MM.1S (cell line): ENCODE measurements around the gene MESD.

Source experiments
- EZH2phosphoT487 ChIP-seq: fragments of 300-600 bp; sonication (generic); IDR thresholded peaks from 2 replicates; pipeline ENCODE4 v1.6.1; 2018; ENCODE audit warnings: antibody characterized with exemption, low read length
- TF ChIP-seq, protein P1 (sequence below): fragments of 300-600 bp; sonication (generic); IDR thresholded peaks from 2 replicates; pipeline ENCODE4 v1.5.1; 2016; ENCODE audit warnings: antibody characterized with exemption, low read length, mixed read lengths

DNA sequence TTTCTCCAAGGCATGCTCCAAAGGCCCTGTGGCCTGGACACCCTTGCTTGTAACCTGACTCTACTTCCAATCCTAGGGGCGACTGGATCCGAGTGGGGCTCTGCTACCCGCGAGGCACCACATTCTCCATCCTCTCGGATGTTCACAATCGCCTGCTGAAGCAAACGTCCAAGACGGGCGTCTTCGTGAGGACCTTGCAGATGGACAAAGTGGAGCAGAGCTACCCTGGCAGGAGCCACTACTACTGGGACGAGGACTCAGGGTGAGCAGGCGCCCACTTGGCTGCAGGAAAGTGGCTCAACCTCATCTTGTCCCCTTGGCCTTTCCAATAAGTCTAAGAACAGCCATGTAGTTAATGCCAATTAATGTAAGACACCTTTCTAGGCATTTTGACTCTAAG lies 51.9 kb downstream of the MESD start:
- TF ChIP-seq, protein P1, sequence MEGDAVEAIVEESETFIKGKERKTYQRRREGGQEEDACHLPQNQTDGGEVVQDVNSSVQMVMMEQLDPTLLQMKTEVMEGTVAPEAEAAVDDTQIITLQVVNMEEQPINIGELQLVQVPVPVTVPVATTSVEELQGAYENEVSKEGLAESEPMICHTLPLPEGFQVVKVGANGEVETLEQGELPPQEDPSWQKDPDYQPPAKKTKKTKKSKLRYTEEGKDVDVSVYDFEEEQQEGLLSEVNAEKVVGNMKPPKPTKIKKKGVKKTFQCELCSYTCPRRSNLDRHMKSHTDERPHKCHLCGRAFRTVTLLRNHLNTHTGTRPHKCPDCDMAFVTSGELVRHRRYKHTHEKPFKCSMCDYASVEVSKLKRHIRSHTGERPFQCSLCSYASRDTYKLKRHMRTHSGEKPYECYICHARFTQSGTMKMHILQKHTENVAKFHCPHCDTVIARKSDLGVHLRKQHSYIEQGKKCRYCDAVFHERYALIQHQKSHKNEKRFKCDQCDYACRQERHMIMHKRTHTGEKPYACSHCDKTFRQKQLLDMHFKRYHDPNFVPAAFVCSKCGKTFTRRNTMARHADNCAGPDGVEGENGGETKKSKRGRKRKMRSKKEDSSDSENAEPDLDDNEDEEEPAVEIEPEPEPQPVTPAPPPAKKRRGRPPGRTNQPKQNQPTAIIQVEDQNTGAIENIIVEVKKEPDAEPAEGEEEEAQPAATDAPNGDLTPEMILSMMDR = no peak
- TF ChIP-seq EZH2phosphoT487 = no peak
